Stimulated activated CD8-positive, alpha-beta memory T cell treated with anti-CD3 and anti-CD28 coated beads, Interleukin-12 subunit alpha, Interleukin-12 subunit beta, amount 100 ng/mL, for 4 hours (primary cell): Measurements from ENCODE around the gene CIC.
"Not testable (repeated sequence)": the region's sequence is repeated elsewhere in the genome, so short reads cannot be mapped to it uniquely, and the experiment has no call there.

ENCODE experiments used
- DNase-seq: peaks from one replicate; pipeline ENCODE4 v3.0.0-alpha.2; 2020; ENCODE audit warnings: low read depth

The CIC gene

GRCh38 chr19:42255766-42256745 is 13.0 kb upstream of the CIC start:
- DNase-seq = no peak

DNA sequence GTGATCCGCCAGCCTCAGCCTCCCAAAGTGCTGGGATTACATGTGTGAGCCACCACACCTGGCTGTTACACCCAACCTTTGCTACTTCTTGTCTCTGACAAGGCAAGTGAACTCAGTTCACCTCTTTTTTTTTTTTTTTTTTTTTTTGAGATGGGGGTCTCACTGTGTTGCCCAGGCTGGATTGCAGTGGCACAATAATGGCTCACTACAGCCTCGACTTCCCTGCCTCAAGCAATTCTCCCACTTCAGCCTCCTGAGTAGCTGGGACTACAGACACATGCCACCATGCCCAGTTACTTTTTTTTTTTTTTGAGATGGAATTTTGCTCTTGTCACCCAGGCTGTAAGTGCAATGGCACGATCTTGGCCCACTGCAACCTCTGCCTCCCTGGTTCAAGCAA is 11.2 kb upstream of the CIC start:
- DNase-seq = not testable (repeated sequence)

DNA sequence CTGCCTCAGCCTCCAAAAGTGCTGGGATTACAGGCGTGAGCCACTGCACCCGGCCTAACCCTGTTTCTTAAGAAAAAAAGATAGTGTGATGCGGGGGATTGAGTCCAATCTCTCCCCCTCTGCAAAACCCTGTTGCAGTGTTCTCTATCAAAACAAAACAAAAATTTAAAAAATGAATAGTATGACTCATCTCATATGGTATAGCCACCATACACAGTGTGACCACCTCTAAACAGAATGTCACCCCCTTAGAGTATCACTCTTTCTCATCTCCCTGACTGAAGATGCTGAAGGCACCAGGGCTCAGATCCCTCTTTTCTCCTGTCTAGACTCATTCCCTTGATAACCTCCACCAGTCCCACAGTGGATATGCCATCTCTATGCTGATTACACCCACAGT is 7.3 kb upstream of the CIC start:
- no peak for DNase-seq

GRCh38 chr19:42266105-42266504 is 2.9 kb upstream of the CIC start:
- not testable (repeated sequence) for DNase-seq

DNA sequence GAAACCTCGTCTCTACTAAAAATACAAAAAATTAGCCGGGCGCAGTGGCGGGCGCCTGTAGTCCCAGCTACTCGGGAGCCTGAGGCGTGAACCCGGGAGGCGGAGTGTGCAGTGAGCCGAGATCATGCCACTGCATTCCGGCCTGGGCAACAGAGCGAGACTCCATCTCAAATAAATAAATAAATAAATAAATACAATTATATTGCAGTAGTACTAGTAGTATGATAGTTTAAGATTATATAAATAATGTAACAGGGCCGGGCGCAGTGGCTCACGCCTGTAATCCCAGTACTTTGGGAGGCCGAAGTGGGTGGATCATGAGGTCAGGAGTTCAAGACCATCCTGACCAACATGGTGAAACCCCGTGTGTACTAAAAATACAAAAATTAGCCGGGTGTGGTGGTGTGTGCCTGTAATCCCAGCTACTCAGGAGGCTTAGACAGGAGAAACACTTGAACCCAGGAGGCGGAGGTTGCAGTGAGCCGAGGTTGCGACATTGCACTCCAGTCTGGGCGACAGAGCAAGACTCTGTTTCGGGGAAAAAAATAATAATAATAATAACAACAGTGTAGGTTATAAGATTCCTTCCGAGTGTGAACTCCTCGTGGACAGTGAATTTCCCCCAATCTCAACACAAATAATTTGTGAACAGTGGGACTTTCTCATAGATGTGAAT is 2.0 kb upstream of the CIC start:
- not testable (repeated sequence) for DNase-seq

DNA sequence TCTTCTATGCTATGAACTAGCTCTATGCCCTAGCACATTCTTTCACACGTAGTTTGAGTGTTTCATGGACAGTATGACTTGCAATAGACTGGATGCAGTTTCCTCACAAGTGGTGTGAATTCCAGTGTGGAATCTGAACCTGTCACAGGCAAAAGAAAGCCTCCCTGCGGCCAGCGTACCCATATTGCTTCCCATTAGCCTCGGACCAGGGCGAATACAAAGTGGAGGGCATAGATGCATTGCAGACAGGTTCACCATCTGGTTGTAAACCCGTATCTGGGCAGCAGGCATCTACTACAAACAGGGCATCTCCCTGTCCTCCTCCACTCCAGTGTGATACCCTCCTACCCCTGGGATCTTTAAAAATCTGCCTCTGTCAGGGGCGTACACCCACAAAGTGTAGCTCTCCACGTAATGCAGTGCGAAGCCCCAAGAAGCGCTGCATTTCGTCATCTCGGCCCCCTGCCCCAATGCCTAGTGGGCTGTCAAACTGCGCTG is 1.4 kb upstream of the CIC start:
- no peak for DNase-seq

DNA sequence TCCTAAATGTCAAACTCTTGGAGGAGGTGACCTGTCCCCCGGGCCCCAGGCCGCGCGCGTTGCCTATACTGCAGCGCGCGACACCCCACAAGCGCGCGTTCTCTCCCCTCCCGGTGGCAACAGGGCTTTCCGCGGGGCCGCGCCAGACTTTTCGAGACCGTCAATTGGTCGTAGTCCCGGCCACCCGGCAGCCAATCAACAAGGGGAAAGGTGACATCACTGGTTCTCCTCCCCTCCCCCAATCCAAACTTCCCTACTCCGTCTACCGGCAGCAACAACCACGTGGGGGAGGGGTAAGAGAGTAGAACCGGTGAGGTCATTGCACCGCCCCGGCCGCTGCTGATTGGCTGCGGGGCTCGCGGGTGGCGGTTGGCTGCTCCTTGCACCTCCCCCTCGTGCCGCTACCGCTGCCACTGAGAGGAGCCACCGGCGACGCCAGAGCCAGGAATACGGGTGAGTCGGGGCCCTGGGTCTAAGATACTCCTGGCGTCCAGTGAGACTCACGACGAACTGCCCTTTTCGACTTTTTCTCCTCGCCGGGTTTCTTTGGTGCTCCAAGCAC is 829 bp upstream of the CIC start:
- peak; percentile 97 for DNase-seq

- no peak for DNase-seq
These were observed 660 bp downstream of the CIC start for GRCh38 chr19:42269478-42270345.

- peak; percentile 30 for DNase-seq
These were observed 1.4 kb downstream of the CIC start for GRCh38 chr19:42270346-42271044.

DNA sequence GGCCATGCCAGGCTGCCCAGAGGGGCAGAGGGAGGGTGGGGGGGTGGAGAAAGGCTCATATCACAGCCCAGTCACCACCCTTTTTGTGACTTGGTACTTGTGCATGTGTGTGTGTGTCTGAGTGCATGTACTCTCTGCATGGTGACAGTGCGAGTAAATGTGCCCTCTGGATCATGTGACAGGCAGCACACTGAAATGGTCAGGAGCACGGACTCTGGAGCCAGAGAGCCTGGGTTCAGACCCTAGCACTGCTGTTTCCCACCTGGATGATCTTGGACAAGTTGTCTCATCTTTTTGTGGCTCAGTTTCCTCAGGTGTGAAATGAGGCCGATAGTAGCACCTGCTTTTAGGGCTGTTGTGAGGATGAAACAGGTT is 2.0 kb downstream of the CIC start:
- DNase-seq = no peak

- no peak for DNase-seq
These were observed 2.9 kb downstream of the CIC start for GRCh38 chr19:42271861-42272534.

- DNase-seq = no peak
These were observed 3.5 kb downstream of the CIC start for GRCh38 chr19:42272535-42272897.

DNA sequence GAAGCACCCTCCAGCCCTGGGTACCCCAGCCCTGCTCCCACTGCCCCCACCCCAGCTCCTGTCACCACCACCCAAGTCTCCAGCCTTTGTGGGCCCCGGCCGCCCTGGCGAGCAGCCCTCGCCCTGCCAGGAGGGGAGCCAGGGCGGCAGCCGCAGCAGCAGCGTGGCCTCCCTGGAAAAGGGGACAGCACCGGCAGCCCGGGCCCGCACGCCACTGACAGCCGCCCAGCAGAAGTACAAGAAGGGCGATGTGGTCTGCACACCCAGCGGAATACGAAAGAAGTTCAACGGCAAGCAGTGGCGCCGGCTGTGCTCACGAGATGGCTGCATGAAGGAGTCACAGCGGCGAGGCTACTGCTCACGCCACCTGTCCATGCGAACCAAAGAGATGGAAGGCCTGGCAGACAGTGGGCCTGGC is 3.9 kb downstream of the CIC start:
- DNase-seq = no peak

GRCh38 chr19:42273407-42274064 is 4.5 kb downstream of the CIC start:
- no peak for DNase-seq

- DNase-seq = no peak
These were observed 5.1 kb downstream of the CIC start for GRCh38 chr19:42274065-42274682.

DNA sequence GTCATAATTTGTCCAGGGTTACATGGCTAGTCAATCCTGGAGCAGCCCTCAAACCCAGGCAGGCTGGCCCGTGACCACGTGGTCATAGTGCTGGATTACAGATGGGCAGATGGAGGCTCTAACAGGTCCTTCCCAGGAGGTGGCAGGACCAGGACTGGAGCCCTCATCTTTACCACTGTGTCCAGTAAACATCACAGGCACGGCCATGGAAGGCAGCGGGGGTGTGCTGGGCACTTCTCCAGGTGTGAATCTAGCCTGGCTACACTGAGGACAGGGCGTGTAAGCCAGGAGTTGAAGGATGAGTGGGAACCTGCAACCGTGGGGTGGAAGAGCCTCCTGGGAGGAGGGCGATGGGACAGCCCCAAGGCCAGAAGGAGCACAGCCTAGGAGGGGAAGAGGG is 6.1 kb downstream of the CIC start:
- no peak for DNase-seq

GRCh38 chr19:42275517-42275916 is 6.5 kb downstream of the CIC start:
- DNase-seq = no peak

- no peak for DNase-seq
These were observed 7.2 kb downstream of the CIC start for GRCh38 chr19:42276284-42276683.

- no peak for DNase-seq
These were observed 7.8 kb downstream of the CIC start for GRCh38 chr19:42276821-42277220.
